Progenitor cell of endocrine pancreas (in vitro differentiated cells): ENCODE results near the gene IZUMO3. TPM values are rescaled to one million over a fixed set of nuclear protein-coding genes. Genes with fewer than 3 reads are reported as not detected.
A peak's percentile ranks its signal among the peaks of the same experiment; 100 is the strongest.
"Not testable (repeated sequence)": the region's sequence is repeated elsewhere in the genome, so short reads cannot be mapped to it uniquely, and the experiment has no call there.

ENCODE experiments used
- DNase-seq: peaks from one replicate; pipeline ENCODE4 v3.0.0; 2021; ENCODE audit warnings: low spot score; ENCODE audit not compliant: unreplicated experiment
- H3K27ac Mint-ChIP-seq: 2 replicates; pipeline ENCODE4 v1.8.0; 2021; ENCODE audit warnings: mild to moderate bottlenecking, moderate library complexity, mixed read lengths
- H3K27me3 Mint-ChIP-seq: 2 replicates; pipeline ENCODE4 v1.8.0; 2021; ENCODE audit warnings: mixed read lengths
- H3K36me3 Mint-ChIP-seq: 2 replicates; pipeline ENCODE4 v1.8.0; 2022; ENCODE audit warnings: mixed read lengths; ENCODE audit not compliant: insufficient read depth
- H3K4me1 Mint-ChIP-seq: 2 replicates; pipeline ENCODE4 v1.8.0; 2021; ENCODE audit warnings: low read depth, mixed read lengths
- H3K4me3 Mint-ChIP-seq: 2 replicates; pipeline ENCODE4 v1.8.0; 2021; ENCODE audit warnings: low read depth, mild to moderate bottlenecking, moderate library complexity, mixed read lengths
- H3K9me3 Mint-ChIP-seq: 2 replicates; pipeline ENCODE4 v1.8.0; 2021; ENCODE audit warnings: low read depth, mixed read lengths
- total RNA-seq: library from RNA; stranded (reverse); gene quantifications from 2 replicates; pipeline ENCODE4 v1.2.1, GENCODE V29; 2021
- TF ChIP-seq, protein P1 (sequence below): fragments of 200-600 bp; sonication (generic); IDR thresholded peaks from one replicate; pipeline ENCODE4 v1.5.0; 2021; ENCODE audit warnings: antibody characterized with exemption, mild to moderate bottlenecking; ENCODE audit not compliant: unreplicated experiment

Gene IZUMO3
- total RNA-seq, 1 donor from 2014 or later: not detected

- Mint-ChIP-seq H3K27me3 (no peaks in the 10 kb centered on the region), H3K36me3 (no peaks in the 10 kb centered on the region), H3K9me3 (peaks cover 13% of the 10 kb centered on the region), H3K4me3 (no peak overlapping the region), H3K27ac (no peak overlapping the region), H3K4me1 (peaks cover 14% of the 10 kb centered on the region)
- no peak for DNase-seq
- TF ChIP-seq, protein P1, sequence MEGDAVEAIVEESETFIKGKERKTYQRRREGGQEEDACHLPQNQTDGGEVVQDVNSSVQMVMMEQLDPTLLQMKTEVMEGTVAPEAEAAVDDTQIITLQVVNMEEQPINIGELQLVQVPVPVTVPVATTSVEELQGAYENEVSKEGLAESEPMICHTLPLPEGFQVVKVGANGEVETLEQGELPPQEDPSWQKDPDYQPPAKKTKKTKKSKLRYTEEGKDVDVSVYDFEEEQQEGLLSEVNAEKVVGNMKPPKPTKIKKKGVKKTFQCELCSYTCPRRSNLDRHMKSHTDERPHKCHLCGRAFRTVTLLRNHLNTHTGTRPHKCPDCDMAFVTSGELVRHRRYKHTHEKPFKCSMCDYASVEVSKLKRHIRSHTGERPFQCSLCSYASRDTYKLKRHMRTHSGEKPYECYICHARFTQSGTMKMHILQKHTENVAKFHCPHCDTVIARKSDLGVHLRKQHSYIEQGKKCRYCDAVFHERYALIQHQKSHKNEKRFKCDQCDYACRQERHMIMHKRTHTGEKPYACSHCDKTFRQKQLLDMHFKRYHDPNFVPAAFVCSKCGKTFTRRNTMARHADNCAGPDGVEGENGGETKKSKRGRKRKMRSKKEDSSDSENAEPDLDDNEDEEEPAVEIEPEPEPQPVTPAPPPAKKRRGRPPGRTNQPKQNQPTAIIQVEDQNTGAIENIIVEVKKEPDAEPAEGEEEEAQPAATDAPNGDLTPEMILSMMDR: no peak
Measured at GRCh38 chr9:24582146-24583126, 36.7 kb upstream of the IZUMO3 start.

DNA sequence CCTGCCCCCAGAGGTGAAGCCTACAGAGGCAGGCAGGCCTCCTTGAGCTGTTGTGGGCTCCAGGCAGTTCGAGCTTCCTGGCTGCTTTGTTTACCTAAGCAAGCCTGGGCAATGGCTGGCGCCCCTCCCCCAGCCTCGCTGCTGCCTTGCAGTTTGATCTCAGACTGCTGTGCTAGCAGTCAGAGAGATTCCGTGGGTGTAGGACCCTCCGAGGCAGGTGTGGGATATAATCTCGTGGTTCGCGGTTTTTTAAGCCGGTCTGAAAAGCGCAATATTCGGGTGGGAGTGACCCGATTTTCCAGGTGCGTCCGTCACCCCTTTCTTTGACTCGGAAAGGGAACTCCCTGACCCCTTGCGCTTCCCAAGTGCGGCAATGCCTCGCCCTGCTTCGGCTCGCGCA is 34.3 kb upstream of the IZUMO3 start:
- not testable (repeated sequence) for H3K9me3 Mint-ChIP-seq, H3K27me3 Mint-ChIP-seq, H3K27ac Mint-ChIP-seq, DNase-seq, H3K36me3 Mint-ChIP-seq
- peak overlapping the region; percentile 68 for H3K4me3 Mint-ChIP-seq
- H3K4me1 Mint-ChIP-seq: peaks cover 14% of the 10 kb centered on the region

- Mint-ChIP-seq H3K27me3 (no peaks in the 10 kb centered on the region), H3K4me1 (no peaks in the 10 kb centered on the region), H3K36me3 (no peaks in the 10 kb centered on the region), H3K27ac (no peak overlapping the region), H3K9me3 (no peaks in the 10 kb centered on the region), H3K4me3 (no peak overlapping the region)
- DNase-seq: no peak
- TF ChIP-seq, protein P1: no peak
Measured at GRCh38 chr9:24572406-24572805, 26.7 kb upstream of the IZUMO3 start.

GRCh38 chr9:24561957-24562356 is 16.3 kb upstream of the IZUMO3 start:
- no peaks in the 10 kb centered on the region for H3K4me1 Mint-ChIP-seq

GRCh38 chr9:24553183-24553552 is 7.5 kb upstream of the IZUMO3 start:
- Mint-ChIP-seq H3K36me3 (no peaks in the 10 kb centered on the region), H3K27ac (no peak overlapping the region), H3K4me3 (no peak overlapping the region), H3K4me1 (no peaks in the 10 kb centered on the region), H3K27me3 (no peaks in the 10 kb centered on the region), H3K9me3 (no peaks in the 10 kb centered on the region)
- TF ChIP-seq, protein P1: no peak
- DNase-seq: no peak

More at GRCh38 chr9:24561957-24562356, 16.3 kb upstream of the IZUMO3 start:
- Mint-ChIP-seq H3K36me3 (no peaks in the 10 kb centered on the region), H3K4me3 (no peak overlapping the region), H3K27ac (no peak overlapping the region), H3K27me3 (no peaks in the 10 kb centered on the region), H3K9me3 (no peaks in the 10 kb centered on the region)
- no peak for DNase-seq
- TF ChIP-seq, protein P1: no peak
